Breast epithelium (tissue), 3 donors: ENCODE measurements around the gene MBOAT1.

Experiments used
- POLR2A ChIP-seq: fragments of 450-650 bp; IDR thresholded peaks from one replicate; pipeline ENCODE4 v1.6.1; 2016; ENCODE audit warnings: antibody characterized with exemption, mild to moderate bottlenecking, moderate library complexity
- TF ChIP-seq, protein P1 (sequence below), 3 donors: fragments of 450-650 bp; IDR thresholded peaks; one replicate each; pipeline ENCODE4 v1.5.1; 2016 to 2017; ENCODE audit warnings: antibody characterized with exemption in 3 of 3, mild to moderate bottlenecking in 3 of 3, moderate library complexity in 3 of 3

- TF ChIP-seq, protein P1, sequence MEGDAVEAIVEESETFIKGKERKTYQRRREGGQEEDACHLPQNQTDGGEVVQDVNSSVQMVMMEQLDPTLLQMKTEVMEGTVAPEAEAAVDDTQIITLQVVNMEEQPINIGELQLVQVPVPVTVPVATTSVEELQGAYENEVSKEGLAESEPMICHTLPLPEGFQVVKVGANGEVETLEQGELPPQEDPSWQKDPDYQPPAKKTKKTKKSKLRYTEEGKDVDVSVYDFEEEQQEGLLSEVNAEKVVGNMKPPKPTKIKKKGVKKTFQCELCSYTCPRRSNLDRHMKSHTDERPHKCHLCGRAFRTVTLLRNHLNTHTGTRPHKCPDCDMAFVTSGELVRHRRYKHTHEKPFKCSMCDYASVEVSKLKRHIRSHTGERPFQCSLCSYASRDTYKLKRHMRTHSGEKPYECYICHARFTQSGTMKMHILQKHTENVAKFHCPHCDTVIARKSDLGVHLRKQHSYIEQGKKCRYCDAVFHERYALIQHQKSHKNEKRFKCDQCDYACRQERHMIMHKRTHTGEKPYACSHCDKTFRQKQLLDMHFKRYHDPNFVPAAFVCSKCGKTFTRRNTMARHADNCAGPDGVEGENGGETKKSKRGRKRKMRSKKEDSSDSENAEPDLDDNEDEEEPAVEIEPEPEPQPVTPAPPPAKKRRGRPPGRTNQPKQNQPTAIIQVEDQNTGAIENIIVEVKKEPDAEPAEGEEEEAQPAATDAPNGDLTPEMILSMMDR (IDR thresholded peaks at IDR 0.05) = no peak
- no peak for TF ChIP-seq POLR2A
These were observed 53.6 kb downstream of the MBOAT1 start for GRCh38 chr6:20158676-20159075.
